ENCODE data around the gene EFCAB5. TPM values are rescaled to one million over a fixed set of nuclear protein-coding genes. Genes with fewer than 3 reads are reported as not detected.

EFCAB5 gene
- total RNA-seq, 2 experiments from 2014 or later: 0.25 to 0.53 TPM

- Mint-ChIP-seq H3K36me3 (ENCODE audit: low read depth) (no peaks in the 10 kb centered on the region), H3K9me3 (no peaks in the 10 kb centered on the region)
- no peak for ATAC-seq (ENCODE audit: poor library complexity)
These were observed 55.0 kb downstream of the EFCAB5 start for GRCh38 chr17:29996458-29996857.

DNA sequence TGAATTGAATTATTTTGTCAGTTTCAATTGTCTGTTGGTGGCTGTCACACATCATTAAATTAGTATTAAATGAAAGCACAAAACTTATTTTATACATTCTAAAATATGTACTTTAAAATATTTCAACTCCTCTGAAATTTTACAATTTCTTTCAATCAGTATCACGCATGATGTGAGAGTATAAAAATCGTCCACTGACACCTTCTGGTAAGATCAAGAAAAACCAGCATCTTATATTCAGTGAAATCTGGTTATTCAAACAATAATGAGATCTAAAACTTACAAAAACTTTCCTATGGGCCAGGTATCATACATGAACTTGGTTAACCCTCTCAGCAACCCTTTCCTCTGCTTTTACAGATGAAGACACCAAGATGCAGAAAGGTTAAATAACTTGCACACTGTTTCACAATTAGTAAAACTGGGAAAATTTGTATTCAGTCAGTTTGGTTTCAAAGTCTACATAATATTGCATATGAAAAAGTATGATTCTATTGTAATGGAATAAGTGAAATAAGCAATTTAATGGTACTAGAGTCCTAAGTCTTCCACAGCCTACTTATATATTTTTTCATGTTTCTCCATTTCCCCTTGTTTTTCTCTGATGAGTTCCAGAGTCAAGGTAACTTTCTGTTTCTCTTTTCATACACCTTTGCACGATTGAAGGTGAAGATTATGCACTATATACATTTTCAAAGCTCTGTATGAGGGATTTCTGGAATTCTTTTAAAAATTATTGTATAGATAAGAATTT is 58.7 kb downstream of the EFCAB5 start:
- peaks cover 12% of the 10 kb centered on the region for H3K4me1 Mint-ChIP-seq (ENCODE audit: low read depth)
- Histone ChIP-seq H3K36me3 (ENCODE audit: insufficient read depth, low read length) (no peaks in the 10 kb centered on the region), H3K4me1 (ENCODE audit: insufficient read depth, low read length) (peaks cover 3% of the 10 kb centered on the region), H3K27me3 (ENCODE audit: control insufficient read depth in 1 of 2, insufficient read depth in 2 of 2, low read length in 2 of 2) (no peaks in the 10 kb centered on the region), H3K27ac (ENCODE audit: low read depth in 1 of 2, low read length in 2 of 2) (no peak overlapping the region), H3K9me3 (ENCODE audit: control insufficient read depth in 1 of 2, insufficient read depth in 1 of 2, low read length in 2 of 2) (no peaks in the 10 kb centered on the region), H3K4me3 (ENCODE audit: low read length) (no peak overlapping the region)
- DNase-seq (peak in 3 of 14 experiments; percentile 13 to 20 (median 19)), ATAC-seq (ENCODE audit: poor library complexity) (no peak)
- H3K4me3 Mint-ChIP-seq: peak overlapping the region; percentile 64
- intact Hi-C loops (cut with DNase I, micrococcal nuclease): loop anchor here (5.0 kb wide), 1 partner anchor 193 kb away; no protein-coding TSS in a partner anchor
- H3K9me3 Mint-ChIP-seq: no peaks in the 10 kb centered on the region
- H3K36me3 Mint-ChIP-seq (ENCODE audit: low read depth): no peaks in the 10 kb centered on the region
- CTCF ChIA-PET: interaction anchor here (1.2 kb wide), 1 partner anchor 18 kb away, joined by 3 read pairs; no protein-coding TSS in a partner anchor
- no peak overlapping the region for H3K27ac Mint-ChIP-seq
- H3K27me3 Mint-ChIP-seq: no peaks in the 10 kb centered on the region
- POLR2A ChIA-PET: interaction anchor here (1.9 kb wide), 1 partner anchor 69 kb away, joined by 4 read pairs; no protein-coding TSS in a partner anchor
- TF ChIP-seq CTCF (IDR thresholded peaks at IDR 0.05): no peak

More at GRCh38 chr17:29996458-29996857, 55.0 kb downstream of the EFCAB5 start:
- Histone ChIP-seq H3K4me3 (ENCODE audit: low read length) (no peak overlapping the region), H3K9me3 (ENCODE audit: control insufficient read depth in 1 of 2, insufficient read depth in 1 of 2, low read length in 2 of 2) (peaks cover 0 to 5% of the 10 kb centered on the region in 2 experiments), H3K4me1 (ENCODE audit: insufficient read depth, low read length) (peaks cover 3% of the 10 kb centered on the region), H3K27ac (ENCODE audit: low read depth in 1 of 2, low read length in 2 of 2) (no peak overlapping the region), H3K27me3 (ENCODE audit: control insufficient read depth in 1 of 2, insufficient read depth in 2 of 2, low read length in 2 of 2) (no peaks in the 10 kb centered on the region), H3K36me3 (ENCODE audit: insufficient read depth, low read length) (no peaks in the 10 kb centered on the region)
- Mint-ChIP-seq H3K4me3 (no peak overlapping the region), H3K27me3 (no peaks in the 10 kb centered on the region), H3K4me1 (ENCODE audit: low read depth) (peaks cover 12% of the 10 kb centered on the region), H3K27ac (no peak overlapping the region)
- intact Hi-C loops (cut with DNase I, micrococcal nuclease): no loop called here
- DNase-seq: no peak
- POLR2A ChIA-PET: no interaction called here
- TF ChIP-seq CTCF (IDR thresholded peaks at IDR 0.05): no peak
- CTCF ChIA-PET: no interaction called here

DNA sequence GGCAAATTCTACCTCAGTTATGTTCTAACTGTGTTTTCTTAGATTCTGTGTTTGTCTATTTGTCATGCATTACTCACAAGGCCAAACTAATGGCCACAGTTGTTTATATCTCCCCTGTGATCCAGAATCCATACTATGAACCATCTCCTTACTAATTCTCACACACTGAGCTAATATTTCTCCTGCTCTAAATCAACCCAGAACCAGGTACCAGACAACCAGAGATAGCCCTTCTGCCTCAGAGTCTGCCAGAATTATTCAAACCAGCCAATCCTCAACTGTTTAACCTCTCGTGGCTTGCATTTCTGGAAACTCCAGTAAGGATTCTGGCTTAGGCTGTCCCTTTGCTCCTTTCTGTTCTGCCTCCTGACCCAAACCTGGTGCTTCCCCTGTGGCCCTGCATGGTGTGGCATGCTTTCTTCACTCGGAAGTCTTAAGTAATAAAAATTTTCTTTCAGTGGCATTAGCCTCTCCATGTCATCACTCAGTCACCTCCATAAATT is 59.4 kb downstream of the EFCAB5 start:
- Histone ChIP-seq H3K27ac (ENCODE audit: low read depth in 1 of 2, low read length in 2 of 2) (no peak overlapping the region), H3K4me3 (ENCODE audit: low read length) (no peak overlapping the region), H3K36me3 (ENCODE audit: insufficient read depth, low read length) (no peaks in the 10 kb centered on the region), H3K9me3 (ENCODE audit: control insufficient read depth in 1 of 2, insufficient read depth in 1 of 2, low read length in 2 of 2) (no peaks in the 10 kb centered on the region), H3K4me1 (ENCODE audit: insufficient read depth, low read length) (peaks cover 3% of the 10 kb centered on the region), H3K27me3 (ENCODE audit: control insufficient read depth in 1 of 2, insufficient read depth in 2 of 2, low read length in 2 of 2) (no peaks in the 10 kb centered on the region)
- POLR2A ChIA-PET: interaction anchor here (1.9 kb wide), 1 partner anchor 70 kb away, joined by 4 read pairs; no protein-coding TSS in a partner anchor
- TF ChIP-seq CTCF (IDR thresholded peaks at IDR 0.05): no peak
- CTCF ChIA-PET: interaction anchor here (1.2 kb wide), 1 partner anchor 18 kb away, joined by 3 read pairs; no protein-coding TSS in a partner anchor
- ATAC-seq (ENCODE audit: poor library complexity): no peak
- H3K27me3 Mint-ChIP-seq: no peaks in the 10 kb centered on the region
- no peak overlapping the region for H3K4me3 Mint-ChIP-seq
- intact Hi-C loops (cut with DNase I, micrococcal nuclease): loop anchor here (5.0 kb wide), 1 partner anchor 194 kb away; no protein-coding TSS in a partner anchor
- peaks cover 12% of the 10 kb centered on the region for H3K4me1 Mint-ChIP-seq (ENCODE audit: low read depth)
- H3K36me3 Mint-ChIP-seq (ENCODE audit: low read depth): no peaks in the 10 kb centered on the region
- no peaks in the 10 kb centered on the region for H3K9me3 Mint-ChIP-seq
- DNase-seq: no peak
- H3K27ac Mint-ChIP-seq: no peak overlapping the region
